ENCODE data around the gene MAPKAP1.

GRCh38 chr9:125589287-125589686 lies 117.7 kb downstream of the MAPKAP1 start:
- TF ChIP-seq, protein P1, sequence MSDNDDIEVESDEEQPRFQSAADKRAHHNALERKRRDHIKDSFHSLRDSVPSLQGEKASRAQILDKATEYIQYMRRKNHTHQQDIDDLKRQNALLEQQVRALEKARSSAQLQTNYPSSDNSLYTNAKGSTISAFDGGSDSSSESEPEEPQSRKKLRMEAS (IDR thresholded peaks at IDR 0.05; ENCODE audit: low read depth, low read length) = no peak
- TF ChIP-seq CTCF (IDR thresholded peaks at IDR 0.05; ENCODE audit: low read depth, low read length) (no peak), MYC (IDR thresholded peaks at IDR 0.05; ENCODE audit: low read depth, low read length) (no peak)

All from NB4 (cell line).